NCI-H524 treated with DMSO at 0.1 percent for 48 hours (cell line): ENCODE measurements around the gene ECM1.
A peak's percentile ranks its signal among the peaks of the same experiment; 100 is the strongest.

Experiments used
- DNase-seq: peaks from one replicate; lab custom pipeline; 2025; lab: John Stamatoyannopoulos, UW

The ECM1 gene

GRCh38 chr1:150558761-150559655, 51.1 kb downstream of the ECM1 start:
- DNase-seq: no peak

- no peak for DNase-seq
Measured at GRCh38 chr1:150559656-150560010, 51.7 kb downstream of the ECM1 start.

DNA sequence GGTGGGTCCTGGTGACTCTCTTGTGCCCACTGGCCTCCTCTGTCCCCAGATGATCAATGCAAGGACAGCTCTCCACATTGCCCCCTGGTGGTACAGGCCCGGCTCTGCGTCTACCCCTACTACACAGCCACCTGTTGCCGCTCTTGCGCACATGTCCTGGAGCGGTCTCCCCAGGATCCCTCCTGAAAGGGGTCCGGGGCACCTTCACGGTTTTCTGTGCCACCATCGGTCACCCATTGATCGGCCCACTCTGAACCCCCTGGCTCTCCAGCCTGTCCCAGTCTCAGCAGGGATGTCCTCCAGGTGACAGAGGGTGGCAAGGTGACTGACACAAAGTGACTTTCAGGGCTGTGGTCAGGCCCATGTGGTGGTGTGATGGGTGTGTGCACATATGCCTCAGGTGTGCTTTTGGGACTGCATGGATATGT, 52.1 kb downstream of the ECM1 start:
- no peak for DNase-seq

DNA sequence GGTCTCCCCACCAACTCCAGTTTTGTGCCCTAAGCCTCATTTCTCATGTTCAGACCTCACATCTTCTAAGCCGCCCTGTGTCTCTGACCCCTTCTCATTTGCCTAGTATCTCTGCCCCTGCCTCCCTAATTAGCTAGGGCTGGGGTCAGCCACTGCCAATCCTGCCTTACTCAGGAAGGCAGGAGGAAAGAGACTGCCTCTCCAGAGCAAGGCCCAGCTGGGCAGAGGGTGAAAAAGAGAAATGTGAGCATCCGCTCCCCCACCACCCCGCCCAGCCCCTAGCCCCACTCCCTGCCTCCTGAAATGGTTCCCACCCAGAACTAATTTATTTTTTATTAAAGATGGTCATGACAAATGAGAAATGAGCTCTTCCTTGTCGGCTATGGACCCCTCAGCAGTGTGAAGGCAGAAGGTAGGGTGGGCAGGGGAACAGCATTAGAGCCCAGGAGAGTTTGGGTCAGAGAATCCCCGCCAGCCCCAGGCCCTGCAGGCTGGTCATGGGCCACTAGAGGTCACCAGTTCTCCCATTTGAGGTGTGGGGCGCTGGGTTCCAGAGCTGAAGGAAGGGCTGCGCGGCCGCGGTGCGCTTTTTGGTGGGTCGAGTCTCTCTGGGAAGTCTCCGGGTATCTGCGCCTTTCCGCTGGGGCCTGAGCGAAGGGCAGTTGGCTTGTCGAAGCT, 52.8 kb downstream of the ECM1 start:
- DNase-seq: peak; percentile 57

GRCh38 chr1:150561254-150561973, 53.5 kb downstream of the ECM1 start:
- DNase-seq: peak; percentile 57

DNA sequence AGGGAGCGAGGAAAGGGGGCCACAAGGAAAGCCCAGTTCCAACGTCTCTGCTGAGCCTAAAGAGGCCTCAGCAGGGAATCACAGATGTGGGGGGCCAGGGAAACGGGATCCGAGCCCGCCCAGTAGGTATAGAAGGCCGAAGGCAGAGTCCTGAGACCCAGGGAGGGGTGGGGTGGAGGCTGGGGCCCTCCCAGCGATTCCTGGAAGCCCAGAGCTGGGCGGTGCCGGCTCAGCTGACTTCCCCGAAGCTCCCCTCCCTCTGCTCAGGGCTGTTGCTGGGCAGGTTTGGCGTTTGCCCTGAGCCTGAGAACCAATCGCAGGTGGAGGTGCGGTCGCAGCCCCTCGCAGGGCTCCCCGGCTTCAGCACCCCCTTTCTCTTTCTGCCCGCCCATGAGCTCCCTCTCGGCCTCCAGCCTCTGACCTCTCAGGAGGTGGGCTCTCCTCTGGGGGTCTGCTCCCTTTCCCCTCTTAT, 54.1 kb downstream of the ECM1 start:
- DNase-seq: peak; percentile 38

GRCh38 chr1:150562446-150563339, 54.8 kb downstream of the ECM1 start:
- no peak for DNase-seq
